ENCODE measurements around the gene LYRM4.
"Not testable (repeated sequence)": the region's sequence is repeated elsewhere in the genome, so short reads cannot be mapped to it uniquely, and the experiment has no call there.

Gene LYRM4

DNA sequence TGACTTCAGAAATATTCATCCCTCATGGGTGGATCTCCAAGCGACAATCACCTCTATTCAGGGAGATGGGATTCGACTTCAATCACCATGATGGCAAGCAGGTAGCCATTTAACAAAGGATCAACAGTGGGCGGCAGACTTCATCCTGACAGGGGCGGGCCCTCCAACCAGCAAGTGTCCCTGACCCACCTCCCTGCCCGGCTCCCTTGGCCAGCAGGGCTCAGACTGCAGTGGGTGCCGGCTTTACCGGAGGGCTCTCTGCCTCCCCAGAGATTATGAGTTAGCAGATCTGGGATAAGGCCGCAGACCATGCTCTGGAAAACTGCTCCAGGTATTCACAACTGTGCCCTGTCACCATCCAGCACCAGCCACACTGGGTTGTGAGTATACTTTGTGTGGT is 136.2 kb downstream of the LYRM4 start:
- Histone ChIP-seq H3K4me3 (ENCODE audit: low read length) (no peak overlapping the region), H3K9ac (ENCODE audit: low read length) (no peak overlapping the region), H3K27ac (ENCODE audit: low read depth, low read length) (no peak overlapping the region), H3K36me3 (ENCODE audit: control insufficient read depth, insufficient read depth, low read length) (no peaks in the 10 kb centered on the region), H3K27me3 (ENCODE audit: control insufficient read depth, insufficient read depth, low read length) (no peaks in the 10 kb centered on the region), H3K4me1 (ENCODE audit: control insufficient read depth, insufficient read depth, low read length) (no peaks in the 10 kb centered on the region)

DNA sequence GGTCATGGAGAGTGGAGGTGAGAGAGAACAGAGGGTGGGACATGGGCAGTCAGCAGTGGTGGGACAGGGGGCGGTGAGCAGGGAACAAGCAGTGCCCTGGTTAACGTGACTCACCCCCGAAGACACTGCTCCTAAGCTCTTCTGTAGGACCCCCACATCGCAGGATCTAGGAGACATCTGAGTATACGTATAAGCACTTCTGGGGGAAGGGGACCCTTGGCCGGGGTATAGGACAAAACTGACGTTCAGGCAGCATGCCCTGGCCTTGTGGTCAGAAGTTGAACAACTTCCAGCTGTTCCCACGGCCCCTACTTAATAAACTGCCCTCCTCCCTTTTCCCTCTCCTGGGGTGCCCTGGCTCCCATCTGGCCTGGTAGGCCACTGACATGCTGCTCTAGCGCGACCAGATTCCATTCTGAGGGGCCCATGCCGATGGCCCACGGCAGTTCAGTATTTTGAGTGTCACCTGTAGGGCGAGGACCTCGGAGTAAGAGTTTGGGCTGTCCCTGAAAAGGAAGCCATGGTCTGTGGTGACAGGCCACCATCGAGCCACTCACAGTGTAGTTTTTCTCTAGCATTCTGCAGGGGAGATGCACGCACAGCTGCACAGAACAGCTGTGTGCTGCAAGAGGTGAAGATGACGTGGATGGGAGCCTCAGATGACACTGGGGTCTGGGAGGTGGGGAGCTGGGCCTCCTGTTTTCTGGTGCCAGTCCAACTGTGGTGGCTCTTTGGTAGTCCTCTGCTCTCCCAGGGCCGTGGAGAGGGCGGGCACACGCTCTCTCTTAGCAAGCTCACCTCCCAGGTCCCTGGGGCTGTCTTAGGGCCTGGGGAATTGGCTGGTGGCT is 137.2 kb downstream of the LYRM4 start:
- Histone ChIP-seq H3K4me3 (ENCODE audit: low read length) (no peak overlapping the region), H3K36me3 (ENCODE audit: control insufficient read depth, insufficient read depth, low read length) (no peaks in the 10 kb centered on the region), H3K27ac (ENCODE audit: low read depth, low read length) (no peak overlapping the region), H3K9ac (ENCODE audit: low read length) (no peak overlapping the region), H3K4me1 (ENCODE audit: control insufficient read depth, insufficient read depth, low read length) (no peaks in the 10 kb centered on the region), H3K27me3 (ENCODE audit: control insufficient read depth, insufficient read depth, low read length) (no peaks in the 10 kb centered on the region)

DNA sequence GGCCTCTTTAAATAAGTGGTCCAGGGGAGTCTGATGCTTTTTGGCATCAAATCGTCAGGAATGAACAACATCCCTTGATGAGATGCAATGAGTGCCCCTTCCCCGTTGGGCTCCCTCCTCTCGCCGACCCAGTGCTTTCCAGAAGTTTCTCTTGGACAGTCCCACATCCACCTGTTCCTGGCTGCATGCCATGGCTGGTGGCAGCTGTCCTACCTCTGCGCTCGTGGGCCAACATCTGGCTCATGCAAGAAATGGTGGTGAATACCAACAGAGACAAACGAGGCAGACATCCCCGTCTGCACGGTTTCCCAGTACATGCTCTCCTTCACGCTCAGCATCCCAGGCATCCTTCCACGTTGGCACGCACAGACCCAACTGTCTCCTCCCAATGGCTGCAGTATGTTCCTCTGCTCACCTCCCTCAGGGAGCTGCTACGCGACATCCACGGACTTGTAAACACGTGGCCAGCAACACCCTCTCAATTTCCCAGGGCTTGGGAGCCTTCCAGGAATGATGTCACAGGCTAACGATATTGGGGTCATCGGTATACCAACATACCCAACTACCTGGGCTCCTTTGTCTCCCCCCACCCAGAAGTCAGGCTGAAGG is 138.1 kb downstream of the LYRM4 start:
- Histone ChIP-seq H3K27ac (ENCODE audit: low read depth, low read length) (no peak overlapping the region), H3K27me3 (ENCODE audit: control insufficient read depth, insufficient read depth, low read length) (no peaks in the 10 kb centered on the region), H3K9ac (ENCODE audit: low read length) (no peak overlapping the region), H3K4me1 (ENCODE audit: control insufficient read depth, insufficient read depth, low read length) (no peaks in the 10 kb centered on the region), H3K36me3 (ENCODE audit: control insufficient read depth, insufficient read depth, low read length) (no peaks in the 10 kb centered on the region), H3K4me3 (ENCODE audit: low read length) (no peak overlapping the region)

DNA sequence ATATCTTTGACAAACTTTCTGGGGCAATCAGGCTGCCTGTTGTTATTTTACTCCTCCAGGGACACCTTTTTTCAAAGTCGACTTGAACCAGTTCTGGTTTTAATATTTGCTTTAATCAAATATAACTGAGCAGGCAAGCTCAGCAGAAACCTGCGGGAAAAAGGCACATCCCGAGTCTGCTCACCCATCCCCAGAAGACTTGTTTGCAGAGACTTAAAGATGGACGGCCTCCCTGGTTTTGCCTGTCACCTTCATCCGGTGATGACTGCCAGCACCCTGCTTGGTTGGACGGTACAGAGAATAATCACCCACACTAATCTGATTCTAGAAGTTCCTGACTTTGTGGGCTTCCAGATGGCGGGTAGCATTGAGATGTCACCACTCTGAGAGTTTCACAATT is 138.8 kb downstream of the LYRM4 start:
- no peaks in the 10 kb centered on the region for H3K4me1 ChIP-seq (ENCODE audit: control insufficient read depth, insufficient read depth, low read length)
- no peak overlapping the region for H3K9ac ChIP-seq (ENCODE audit: low read length)
- H3K36me3 ChIP-seq (ENCODE audit: control insufficient read depth, insufficient read depth, low read length): no peaks in the 10 kb centered on the region
- no peaks in the 10 kb centered on the region for H3K27me3 ChIP-seq (ENCODE audit: control insufficient read depth, insufficient read depth, low read length)
- H3K27ac ChIP-seq (ENCODE audit: low read depth, low read length): no peak overlapping the region
- H3K4me3 ChIP-seq (ENCODE audit: low read length): no peak overlapping the region

DNA sequence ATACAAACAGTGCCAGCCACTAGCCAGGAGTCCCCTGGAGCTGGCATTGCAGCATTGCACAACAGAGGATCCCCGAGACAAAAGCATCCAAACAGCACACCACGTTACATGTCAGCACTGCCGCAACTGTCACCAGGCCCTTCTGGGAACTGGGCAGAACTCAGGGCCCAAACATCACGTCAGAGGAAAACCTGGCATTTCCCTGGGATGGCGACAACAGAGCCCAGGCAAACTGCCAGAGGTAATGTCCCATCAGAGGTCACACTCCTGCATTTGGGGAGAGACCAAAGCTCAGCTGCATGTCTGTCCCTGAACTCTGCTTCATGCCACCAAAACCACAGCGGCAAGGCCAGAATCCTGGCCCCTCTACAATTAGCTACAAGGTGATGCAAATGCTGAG is 139.3 kb downstream of the LYRM4 start:
- Histone ChIP-seq H3K27ac (ENCODE audit: low read depth, low read length) (no peak overlapping the region), H3K4me1 (ENCODE audit: control insufficient read depth, insufficient read depth, low read length) (no peaks in the 10 kb centered on the region), H3K9ac (ENCODE audit: low read length) (no peak overlapping the region), H3K36me3 (ENCODE audit: control insufficient read depth, insufficient read depth, low read length) (no peaks in the 10 kb centered on the region), H3K27me3 (ENCODE audit: control insufficient read depth, insufficient read depth, low read length) (no peaks in the 10 kb centered on the region), H3K4me3 (ENCODE audit: low read length) (no peak overlapping the region)

DNA sequence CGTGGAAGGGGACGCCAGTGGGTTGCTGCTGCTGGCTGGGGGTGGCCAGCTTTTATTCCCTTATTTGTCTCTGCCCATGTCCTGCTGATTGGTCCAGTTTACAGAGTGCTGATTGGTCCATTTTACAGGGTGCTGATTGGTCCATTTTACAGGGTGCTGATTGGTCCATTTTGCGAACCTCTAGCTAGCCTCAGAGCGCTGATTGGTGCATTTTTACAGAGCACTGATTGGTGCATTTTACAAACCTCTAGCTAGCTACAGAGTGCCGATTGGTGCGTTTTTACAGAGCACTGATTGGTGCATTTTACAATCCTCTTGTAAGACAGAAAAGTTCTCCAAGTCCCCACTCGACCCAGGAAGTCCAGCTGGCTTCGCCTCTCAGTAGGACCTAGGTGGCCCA is 140.2 kb downstream of the LYRM4 start:
- not testable (repeated sequence) for H3K36me3 ChIP-seq (ENCODE audit: control insufficient read depth, insufficient read depth, low read length); H3K4me3 ChIP-seq (ENCODE audit: low read length); H3K27me3 ChIP-seq (ENCODE audit: control insufficient read depth, insufficient read depth, low read length); H3K27ac ChIP-seq (ENCODE audit: low read depth, low read length); H3K9ac ChIP-seq (ENCODE audit: low read length); H3K4me1 ChIP-seq (ENCODE audit: control insufficient read depth, insufficient read depth, low read length)

DNA sequence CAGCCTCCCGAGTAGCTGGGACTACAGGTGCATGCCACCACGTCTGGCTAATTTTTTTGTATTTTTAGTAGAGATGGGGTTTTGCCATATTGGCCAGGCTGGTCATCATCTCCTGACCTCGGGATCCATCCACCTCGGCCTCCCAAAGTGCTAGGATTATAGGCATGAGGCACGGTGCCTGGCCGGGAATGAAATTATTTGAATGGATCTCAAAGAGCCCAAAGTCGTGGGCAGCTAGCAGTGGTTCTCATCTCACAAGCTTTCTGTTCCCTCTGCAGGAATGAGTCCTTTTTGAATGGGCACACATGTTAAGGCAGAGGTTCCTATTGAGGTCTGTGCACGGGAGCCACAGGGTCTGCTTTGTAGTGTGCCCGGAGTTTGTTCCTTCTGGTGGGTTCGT is 140.7 kb downstream of the LYRM4 start:
- H3K27ac ChIP-seq (ENCODE audit: low read depth, low read length): no peak overlapping the region
- H3K9ac ChIP-seq (ENCODE audit: low read length): no peak overlapping the region
- H3K4me1 ChIP-seq (ENCODE audit: control insufficient read depth, insufficient read depth, low read length): no peaks in the 10 kb centered on the region
- H3K27me3 ChIP-seq (ENCODE audit: control insufficient read depth, insufficient read depth, low read length): no peaks in the 10 kb centered on the region
- no peaks in the 10 kb centered on the region for H3K36me3 ChIP-seq (ENCODE audit: control insufficient read depth, insufficient read depth, low read length)
- no peak overlapping the region for H3K4me3 ChIP-seq (ENCODE audit: low read length)

DNA sequence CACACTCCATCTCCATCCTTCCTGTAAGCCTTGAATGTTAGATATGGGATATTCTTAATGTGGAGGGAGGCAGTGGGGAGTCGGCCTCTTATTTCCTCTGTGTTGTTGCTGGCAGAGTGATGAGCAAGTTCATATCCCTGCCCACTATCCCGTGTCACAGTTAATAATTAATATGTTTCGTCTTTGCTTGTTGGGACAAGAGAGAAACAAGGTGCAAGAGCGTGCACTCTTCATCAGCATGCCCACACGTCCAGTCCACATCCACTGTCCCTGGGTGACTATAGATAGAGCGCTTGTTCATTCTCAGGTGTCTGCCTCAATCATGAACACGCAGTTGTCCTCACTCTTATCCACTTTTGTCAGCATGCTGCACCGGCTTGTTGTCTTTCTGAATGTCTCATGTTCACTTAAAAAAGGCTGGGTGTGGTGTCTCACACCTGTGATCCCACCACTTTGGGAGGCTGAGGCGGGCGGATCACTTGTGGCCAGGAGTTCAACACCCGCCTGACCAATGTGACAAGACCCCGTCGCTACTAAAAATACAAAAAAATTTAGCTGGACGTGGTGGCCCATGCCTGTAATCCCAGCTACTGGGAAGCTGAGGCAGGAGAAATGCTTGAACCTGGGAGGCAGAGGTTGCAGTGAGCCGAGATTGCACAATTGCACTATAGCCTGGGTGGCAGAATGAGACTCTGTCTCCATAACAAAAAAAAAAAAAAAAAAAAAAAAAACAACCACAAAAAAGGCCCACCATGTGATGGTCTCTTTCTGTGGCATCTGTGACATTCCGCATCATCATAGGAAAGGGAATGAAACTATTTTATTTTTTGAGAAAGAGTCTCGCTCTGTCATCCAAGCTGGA is 141.4 kb downstream of the LYRM4 start:
- Histone ChIP-seq H3K4me1 (ENCODE audit: control insufficient read depth, insufficient read depth, low read length) (no peaks in the 10 kb centered on the region), H3K4me3 (ENCODE audit: low read length) (no peak overlapping the region), H3K9ac (ENCODE audit: low read length) (no peak overlapping the region), H3K27me3 (ENCODE audit: control insufficient read depth, insufficient read depth, low read length) (no peaks in the 10 kb centered on the region), H3K27ac (ENCODE audit: low read depth, low read length) (no peak overlapping the region), H3K36me3 (ENCODE audit: control insufficient read depth, insufficient read depth, low read length) (no peaks in the 10 kb centered on the region)

DNA sequence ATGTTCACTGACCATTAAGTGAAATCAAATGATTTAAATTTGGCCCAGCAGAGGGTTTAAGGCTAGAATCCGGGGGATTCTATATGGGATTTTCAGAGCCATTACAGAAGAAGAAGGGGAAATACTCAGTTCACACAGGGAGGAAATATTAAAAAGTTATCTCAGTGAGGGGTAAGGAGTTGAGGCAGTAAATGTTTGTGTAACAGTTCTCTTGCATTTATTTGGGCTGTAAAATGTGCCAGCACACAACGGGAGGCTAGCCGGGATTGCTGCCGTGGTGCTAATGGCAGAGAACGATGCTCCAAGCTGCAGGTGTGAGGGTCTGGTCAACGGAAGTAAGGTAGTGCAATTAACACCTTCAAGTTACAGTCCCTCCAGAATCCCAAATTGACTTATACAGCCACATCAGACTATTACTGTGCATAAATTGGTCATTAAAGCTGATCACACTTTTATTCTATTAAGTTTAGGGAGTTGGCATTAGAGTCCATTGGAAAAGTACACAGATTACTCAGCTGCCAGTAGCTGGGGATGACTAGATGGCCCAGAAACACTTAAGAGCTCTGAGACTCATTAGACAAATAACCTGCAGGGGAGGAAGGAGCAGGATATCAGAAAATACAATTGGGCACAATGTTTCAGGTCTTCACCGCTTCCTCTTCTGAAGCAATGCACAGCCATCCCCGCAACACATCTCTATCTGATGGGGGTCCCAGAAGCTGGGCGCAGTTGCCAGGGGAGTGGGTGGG is 144.3 kb downstream of the LYRM4 start:
- no peaks in the 10 kb centered on the region for H3K27me3 ChIP-seq (ENCODE audit: control insufficient read depth, insufficient read depth, low read length)
- H3K4me1 ChIP-seq (ENCODE audit: control insufficient read depth, insufficient read depth, low read length): no peaks in the 10 kb centered on the region
- no peaks in the 10 kb centered on the region for H3K36me3 ChIP-seq (ENCODE audit: control insufficient read depth, insufficient read depth, low read length)
- no peak overlapping the region for H3K4me3 ChIP-seq (ENCODE audit: low read length)
- H3K9ac ChIP-seq (ENCODE audit: low read length): no peak overlapping the region
- no peak overlapping the region for H3K27ac ChIP-seq (ENCODE audit: low read depth, low read length)

DNA sequence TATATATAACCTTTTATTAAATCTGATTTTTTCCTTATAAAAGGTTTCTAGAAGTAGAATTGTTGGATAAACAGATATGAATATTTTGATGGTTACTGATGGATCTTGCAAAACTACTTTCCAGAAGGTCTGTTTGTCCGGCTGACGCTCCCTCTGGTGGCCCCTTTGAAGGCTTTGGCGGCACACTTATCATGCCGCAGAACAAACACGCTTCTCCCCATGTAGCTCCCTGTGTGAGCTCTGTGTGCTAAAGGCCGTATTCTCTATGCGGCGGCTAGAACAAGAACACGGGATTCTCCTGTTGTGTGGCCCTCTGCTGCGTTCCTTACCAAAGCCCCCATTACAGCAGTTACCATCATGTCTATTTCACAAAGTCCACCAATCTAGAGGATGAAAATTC is 145.6 kb downstream of the LYRM4 start:
- Histone ChIP-seq H3K9ac (ENCODE audit: low read length) (no peak overlapping the region), H3K27me3 (ENCODE audit: control insufficient read depth, insufficient read depth, low read length) (no peaks in the 10 kb centered on the region), H3K27ac (ENCODE audit: low read depth, low read length) (no peak overlapping the region), H3K4me1 (ENCODE audit: control insufficient read depth, insufficient read depth, low read length) (no peaks in the 10 kb centered on the region), H3K36me3 (ENCODE audit: control insufficient read depth, insufficient read depth, low read length) (no peaks in the 10 kb centered on the region), H3K4me3 (ENCODE audit: low read length) (no peak overlapping the region)

DNA sequence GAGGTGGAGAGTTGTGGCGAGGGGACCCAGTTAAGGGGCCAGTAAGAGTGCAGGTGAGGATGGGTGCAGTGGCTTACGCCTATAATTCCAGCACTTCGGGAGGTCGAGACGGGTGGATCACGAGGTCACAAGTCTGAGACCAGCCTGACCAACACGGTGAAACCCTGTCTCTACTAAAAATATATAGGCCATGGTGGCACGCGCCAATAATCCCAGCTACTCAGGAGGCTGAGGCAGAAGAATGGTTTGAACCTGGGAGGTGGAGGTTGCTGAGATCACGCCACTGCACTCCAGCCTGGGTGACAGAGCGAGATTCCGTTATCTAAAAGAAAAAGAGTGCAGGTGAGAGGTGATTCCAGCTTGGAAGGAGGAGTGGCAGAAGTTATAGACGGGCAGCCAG is 147.7 kb downstream of the LYRM4 start:
- Histone ChIP-seq H3K27me3 (ENCODE audit: control insufficient read depth, insufficient read depth, low read length) (no peaks in the 10 kb centered on the region), H3K4me1 (ENCODE audit: control insufficient read depth, insufficient read depth, low read length) (no peaks in the 10 kb centered on the region), H3K4me3 (ENCODE audit: low read length) (no peak overlapping the region), H3K36me3 (ENCODE audit: control insufficient read depth, insufficient read depth, low read length) (no peaks in the 10 kb centered on the region), H3K27ac (ENCODE audit: low read depth, low read length) (no peak overlapping the region), H3K9ac (ENCODE audit: low read length) (no peak overlapping the region)

Data from rectal smooth muscle tissue (tissue), 1 donor.